ENCODE results near the gene TMEM92. TPM values are rescaled to one million over a fixed set of nuclear protein-coding genes. Genes with fewer than 3 reads are reported as not detected.

TMEM92 gene
- total RNA-seq, 1 experiment from 2014 or later, result 6.9 TPM

DNA sequence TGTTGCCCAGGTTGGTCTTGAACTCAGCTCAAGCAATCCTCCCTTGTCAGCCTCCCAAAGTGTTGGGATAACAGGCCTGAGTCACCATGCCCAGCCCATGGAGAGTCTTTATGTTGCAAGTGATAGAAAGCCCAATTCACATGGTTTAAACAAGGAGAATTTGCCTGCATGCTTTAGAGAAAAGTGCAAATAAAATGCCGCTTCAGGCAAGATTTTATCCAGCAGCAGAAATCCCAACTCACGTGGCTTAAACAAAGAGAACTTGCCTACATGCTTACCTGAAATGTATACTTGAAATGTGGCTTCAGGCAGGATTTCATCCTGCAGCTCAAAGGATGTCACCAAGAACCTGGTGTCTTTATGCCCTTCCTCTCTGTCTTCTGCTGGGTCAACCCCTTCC lies 42.9 kb downstream of the TMEM92 start:
- BruUV-seq (replicated peaks), result no TSS peak
- H3K4me2 ChIP-seq (ENCODE audit: low read length), result no peak overlapping the region

DNA sequence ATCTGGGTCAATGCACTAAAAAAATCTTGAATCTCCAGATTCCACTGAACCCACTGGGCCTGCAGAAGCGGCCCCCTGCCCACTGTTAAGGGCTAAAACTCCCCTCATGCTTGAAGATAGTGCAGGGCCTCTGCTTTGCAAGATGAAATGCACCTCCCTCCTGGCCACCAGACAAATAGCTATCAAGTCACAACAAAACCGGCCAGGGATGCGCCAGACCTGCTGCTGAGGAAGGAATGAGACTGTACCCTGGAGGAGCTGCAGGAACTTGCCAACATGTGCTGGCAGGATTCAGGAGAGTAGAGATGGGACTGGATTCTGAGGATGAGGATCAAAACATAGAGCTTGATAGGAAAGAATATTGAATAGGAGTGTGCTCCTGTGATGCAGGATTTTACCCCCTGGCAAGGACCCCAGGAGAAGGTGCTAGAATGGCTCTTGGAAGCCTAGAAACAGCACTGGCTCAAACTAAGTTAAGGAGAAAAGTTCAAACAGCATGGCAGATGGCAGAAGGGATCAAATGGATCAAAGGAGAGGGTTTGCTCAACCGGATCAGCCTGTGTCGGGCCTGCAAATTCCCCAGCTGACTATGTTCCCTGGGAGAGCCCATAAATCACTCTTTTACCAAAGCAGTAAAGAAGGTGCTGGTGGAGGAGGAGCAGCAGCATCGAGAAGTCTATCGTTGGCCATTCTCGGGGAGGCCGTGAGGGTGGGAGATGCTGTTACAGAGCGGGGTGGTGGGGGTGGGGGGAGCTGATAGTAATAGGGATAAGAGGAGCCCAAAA lies 44.4 kb downstream of the TMEM92 start:
- Histone ChIP-seq H3K4me3 (ENCODE audit: low read length) (no peak overlapping the region), H3K4me2 (ENCODE audit: low read length) (no peak overlapping the region), H3K9ac (ENCODE audit: low read length) (no peak overlapping the region), H2AFZ (ENCODE audit: low read length) (no peak overlapping the region), H3F3A (ENCODE audit: low read length, unreplicated experiment) (no peaks in the 10 kb centered on the region), H3K9me2 (replicated peaks; ENCODE audit: low read length) (no peaks in the 10 kb centered on the region), H3K9me3 (ENCODE audit: low read length) (no peaks in the 10 kb centered on the region), H3K27me3 (ENCODE audit: low read length) (peaks cover 9% of the 10 kb centered on the region; the same call in 1 of the 2 replicates), H3K79me2 (ENCODE audit: low read length) (no peaks in the 10 kb centered on the region), H3K4me1 (ENCODE audit: insufficient read depth, low read length) (no peaks in the 10 kb centered on the region), H3K36me3 (ENCODE audit: low read depth, low read length) (no peaks in the 10 kb centered on the region), H3K27ac (ENCODE audit: low read length) (no peak overlapping the region), H4K20me1 (ENCODE audit: low read length) (no peaks in the 10 kb centered on the region)
- TF ChIP-seq, protein P1, sequence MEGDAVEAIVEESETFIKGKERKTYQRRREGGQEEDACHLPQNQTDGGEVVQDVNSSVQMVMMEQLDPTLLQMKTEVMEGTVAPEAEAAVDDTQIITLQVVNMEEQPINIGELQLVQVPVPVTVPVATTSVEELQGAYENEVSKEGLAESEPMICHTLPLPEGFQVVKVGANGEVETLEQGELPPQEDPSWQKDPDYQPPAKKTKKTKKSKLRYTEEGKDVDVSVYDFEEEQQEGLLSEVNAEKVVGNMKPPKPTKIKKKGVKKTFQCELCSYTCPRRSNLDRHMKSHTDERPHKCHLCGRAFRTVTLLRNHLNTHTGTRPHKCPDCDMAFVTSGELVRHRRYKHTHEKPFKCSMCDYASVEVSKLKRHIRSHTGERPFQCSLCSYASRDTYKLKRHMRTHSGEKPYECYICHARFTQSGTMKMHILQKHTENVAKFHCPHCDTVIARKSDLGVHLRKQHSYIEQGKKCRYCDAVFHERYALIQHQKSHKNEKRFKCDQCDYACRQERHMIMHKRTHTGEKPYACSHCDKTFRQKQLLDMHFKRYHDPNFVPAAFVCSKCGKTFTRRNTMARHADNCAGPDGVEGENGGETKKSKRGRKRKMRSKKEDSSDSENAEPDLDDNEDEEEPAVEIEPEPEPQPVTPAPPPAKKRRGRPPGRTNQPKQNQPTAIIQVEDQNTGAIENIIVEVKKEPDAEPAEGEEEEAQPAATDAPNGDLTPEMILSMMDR (conservative IDR thresholded peaks at IDR 0.05; ENCODE audit: low read depth, low read length), result no peak
- no peak for TF ChIP-seq EZH2 (IDR thresholded peaks at IDR 0.05; ENCODE audit: low read length, unreplicated experiment)
- no peak for TF ChIP-seq EZH2phosphoT487 (IDR thresholded peaks at IDR 0.05; ENCODE audit: borderline replicate concordance, low read length)
- POLR2A ChIA-PET (ENCODE audit: unreplicated experiment), result no interaction called here
- CTCF ChIA-PET, result no interaction called here
- no TSS peak for BruUV-seq (replicated peaks)
- no peak for DNase-seq
- no peak for ATAC-seq
- intact Hi-C loops (cut with micrococcal nuclease), result no loop called here

More for the DNA sequence above, 42.9 kb downstream of the TMEM92 start:
- H2AFZ ChIP-seq (ENCODE audit: low read length), result no peak overlapping the region
- H3K9me3 ChIP-seq (ENCODE audit: low read length), result no peaks in the 10 kb centered on the region
- intact Hi-C loops (cut with micrococcal nuclease), result no loop called here
- H3K4me3 ChIP-seq (ENCODE audit: low read length), result no peak overlapping the region
- DNase-seq, result no peak
- no peaks in the 10 kb centered on the region for H3K9me2 ChIP-seq (replicated peaks; ENCODE audit: low read length)
- no peaks in the 10 kb centered on the region for H3K36me3 ChIP-seq (ENCODE audit: low read depth, low read length)
- CTCF ChIA-PET, result no interaction called here
- no peak overlapping the region for H3K27ac ChIP-seq (ENCODE audit: low read length)
- H3K4me1 ChIP-seq (ENCODE audit: insufficient read depth, low read length), result no peaks in the 10 kb centered on the region
- H3K79me2 ChIP-seq (ENCODE audit: low read length), result no peaks in the 10 kb centered on the region
- no peak for ATAC-seq
- no peak overlapping the region for H3K9ac ChIP-seq (ENCODE audit: low read length)
- no peaks in the 10 kb centered on the region for H4K20me1 ChIP-seq (ENCODE audit: low read length)
- peaks cover 14% of the 10 kb centered on the region; the same call in 1 of the 2 replicates for H3K27me3 ChIP-seq (ENCODE audit: low read length)
- TF ChIP-seq, protein P1 (conservative IDR thresholded peaks at IDR 0.05; ENCODE audit: low read depth, low read length), result no peak
- TF ChIP-seq EZH2 (IDR thresholded peaks at IDR 0.05; ENCODE audit: low read length, unreplicated experiment) (no peak), EZH2phosphoT487 (IDR thresholded peaks at IDR 0.05; ENCODE audit: borderline replicate concordance, low read length) (no peak)
- POLR2A ChIA-PET (ENCODE audit: unreplicated experiment), result no interaction called here
- no peaks in the 10 kb centered on the region for H3F3A ChIP-seq (ENCODE audit: low read length, unreplicated experiment)

GRCh38 chr17:50319306-50320004 lies 45.2 kb downstream of the TMEM92 start:
- Histone ChIP-seq H3K9ac (ENCODE audit: low read length) (no peak overlapping the region), H3F3A (ENCODE audit: low read length, unreplicated experiment) (no peaks in the 10 kb centered on the region), H3K9me3 (ENCODE audit: low read length) (no peaks in the 10 kb centered on the region), H3K4me1 (ENCODE audit: insufficient read depth, low read length) (no peaks in the 10 kb centered on the region), H3K9me2 (replicated peaks; ENCODE audit: low read length) (no peaks in the 10 kb centered on the region), H3K79me2 (ENCODE audit: low read length) (no peaks in the 10 kb centered on the region), H3K27me3 (ENCODE audit: low read length) (peaks cover 3% of the 10 kb centered on the region; the same call in 1 of the 2 replicates), H2AFZ (ENCODE audit: low read length) (no peak overlapping the region), H3K4me3 (ENCODE audit: low read length) (no peak overlapping the region), H3K36me3 (ENCODE audit: low read depth, low read length) (no peaks in the 10 kb centered on the region), H3K27ac (ENCODE audit: low read length) (no peak overlapping the region), H3K4me2 (ENCODE audit: low read length) (no peak overlapping the region), H4K20me1 (ENCODE audit: low read length) (no peaks in the 10 kb centered on the region)
- BruUV-seq (replicated peaks), result no TSS peak
- no peak for DNase-seq
- no peak for ATAC-seq
- CTCF ChIA-PET, result no interaction called here
- intact Hi-C loops (cut with micrococcal nuclease), result no loop called here
- TF ChIP-seq EZH2phosphoT487 (IDR thresholded peaks at IDR 0.05; ENCODE audit: borderline replicate concordance, low read length) (no peak), EZH2 (IDR thresholded peaks at IDR 0.05; ENCODE audit: low read length, unreplicated experiment) (no peak)
- TF ChIP-seq, protein P1 (conservative IDR thresholded peaks at IDR 0.05; ENCODE audit: low read depth, low read length), result no peak
- POLR2A ChIA-PET (ENCODE audit: unreplicated experiment), result no interaction called here
